SK-N-SH treated with all-trans-retinoic acid at 6 μM for 48 hours (cell line): ENCODE data around the gene IFI27L2.
A peak's percentile ranks its signal among the peaks of the same experiment; 100 is the strongest.

ENCODE experiments used
- ATAC-seq: fragments of 200-7000 bp; cut with Tn5 transposase; 3 replicates; pipeline ENCODE4 v1.9.1; 2020; ENCODE audit warnings: mild to moderate bottlenecking, moderate library complexity
- ARNTL ChIP-seq: fragments of 450-650 bp; formaldehyde crosslinking; IDR thresholded peaks from 2 replicates; pipeline ENCODE4 v1.5.0; 2020; ENCODE audit warnings: low read depth, mild to moderate bottlenecking, moderate library complexity, borderline replicate concordance
- BACH2 ChIP-seq: fragments of 250-450 bp; sonication (Bioruptor Pico); IDR thresholded peaks from 2 replicates; pipeline ENCODE4 v1.9.0; 2021; ENCODE audit warnings: mild to moderate bottlenecking, borderline replicate concordance
- CREB5 ChIP-seq: fragments of 250-450 bp; sonication (Bioruptor Pico); IDR thresholded peaks from 2 replicates; pipeline ENCODE4 v1.5.1; 2020; ENCODE audit warnings: low read depth, mild to moderate bottlenecking, moderate library complexity
- CSDC2 ChIP-seq: fragments of 250-450 bp; sonication (Bioruptor Pico); IDR thresholded peaks from 2 replicates; pipeline ENCODE4 v1.5.0; 2020; ENCODE audit warnings: mild to moderate bottlenecking, moderate library complexity
- ESRRG ChIP-seq: fragments of 250-450 bp; sonication (Bioruptor Pico); IDR thresholded peaks from 2 replicates; pipeline ENCODE4 v1.6.1; 2021; ENCODE audit warnings: mild to moderate bottlenecking
- GLIS3 ChIP-seq: fragments of 250-450 bp; sonication (Bioruptor Pico); IDR thresholded peaks from 2 replicates; pipeline ENCODE4 v1.5.0; 2020; ENCODE audit warnings: mild to moderate bottlenecking, moderate library complexity
- ISL1 ChIP-seq: fragments of 250-450 bp; sonication (Bioruptor Pico); IDR thresholded peaks from 2 replicates; pipeline ENCODE4 v2.1.2; 2022; ENCODE audit warnings: mild to moderate bottlenecking, moderate library complexity
- OSR1 ChIP-seq: fragments of 250-450 bp; sonication (Bioruptor Pico); IDR thresholded peaks from 2 replicates; pipeline ENCODE4 v1.8.0; 2022; ENCODE audit warnings: moderate library complexity, mild to moderate bottlenecking, inconsistent platforms
- PATZ1 ChIP-seq: fragments of 250-450 bp; sonication (Bioruptor Pico); IDR thresholded peaks from 2 replicates; pipeline ENCODE4 v1.8.0; 2020; ENCODE audit warnings: mild to moderate bottlenecking, moderate library complexity, borderline replicate concordance
- RARB ChIP-seq: fragments of 250-450 bp; sonication (Bioruptor Pico); IDR thresholded peaks from 2 replicates; pipeline ENCODE4 v1.8.0; 2021; ENCODE audit warnings: mild to moderate bottlenecking, moderate library complexity
- SNAI2 ChIP-seq: fragments of 250-450 bp; sonication (Bioruptor Pico); IDR thresholded peaks from 2 replicates; pipeline ENCODE4 v1.5.0; 2020; ENCODE audit warnings: mild to moderate bottlenecking, moderate library complexity
- TCF4 ChIP-seq: fragments of 250-450 bp; sonication (Bioruptor Pico); IDR thresholded peaks from 2 replicates; pipeline ENCODE4 v1.8.0; 2021; ENCODE audit warnings: mild to moderate bottlenecking, moderate library complexity, borderline replicate concordance
- TOX ChIP-seq: fragments of 250-450 bp; sonication (Bioruptor Pico); IDR thresholded peaks from 2 replicates; pipeline ENCODE4 v1.8.0; 2021; ENCODE audit warnings: mild to moderate bottlenecking, moderate library complexity, borderline replicate concordance
- ZC3H10 ChIP-seq: fragments of 250-450 bp; sonication (Bioruptor Pico); IDR thresholded peaks from 2 replicates; pipeline ENCODE4 v1.5.1; 2021; ENCODE audit warnings: mild to moderate bottlenecking, moderate library complexity
- ZFP3 ChIP-seq: fragments of 250-450 bp; sonication (Bioruptor Pico); IDR thresholded peaks from 2 replicates; pipeline ENCODE4 v1.5.0; 2020; ENCODE audit warnings: mild to moderate bottlenecking, moderate library complexity
- ZFP30 ChIP-seq: fragments of 450-650 bp; formaldehyde crosslinking; IDR thresholded peaks from 2 replicates; pipeline ENCODE4 v1.5.0; 2022; ENCODE audit warnings: mild to moderate bottlenecking, moderate library complexity
- ZNF70 ChIP-seq: fragments of 450-650 bp; formaldehyde crosslinking; IDR thresholded peaks from 2 replicates; pipeline ENCODE4 v1.5.0; 2020; ENCODE audit warnings: mild to moderate bottlenecking, moderate library complexity
- ZNF8 ChIP-seq: fragments of 450-650 bp; formaldehyde crosslinking; IDR thresholded peaks from 2 replicates; pipeline ENCODE4 v1.5.0; 2020; ENCODE audit warnings: mild to moderate bottlenecking, moderate library complexity
- TF ChIP-seq, protein P1 (sequence below): fragments of 250-450 bp; sonication (Bioruptor Pico); IDR thresholded peaks from 2 replicates; pipeline ENCODE4 v1.5.0; 2020; ENCODE audit warnings: mild to moderate bottlenecking, moderate library complexity
- TF ChIP-seq, protein P2 (sequence below): fragments of 250-450 bp; sonication (Bioruptor Pico); IDR thresholded peaks from 2 replicates; pipeline ENCODE4 v1.5.1; 2021; ENCODE audit warnings: mild to moderate bottlenecking, moderate library complexity

The IFI27L2 gene

GRCh38 chr14:94172545-94172944, 43.1 kb upstream of the IFI27L2 start:
- TF ChIP-seq ESRRG (CRISPR knock-in tag) (no peak), CREB5 (CRISPR knock-in tag) (no peak), SNAI2 (CRISPR knock-in tag) (no peak), ZFP3 (CRISPR knock-in tag) (no peak), RARB (CRISPR knock-in tag) (no peak), TOX (CRISPR knock-in tag) (no peak), TCF4 (no peak), ISL1 (no peak)
- TF ChIP-seq, all 23 proteins: peak for 0
- ATAC-seq = no peak

GRCh38 chr14:94171208-94171607, 41.8 kb upstream of the IFI27L2 start:
- no peak for TF ChIP-seq ZC3H10 (CRISPR knock-in tag)
- 0 out of 2 replicates have a peak, but pooled peaks have one; percentile 19 for TF ChIP-seq ISL1
- no peak for ATAC-seq

- no peak for TF ChIP-seq BACH2
- TF ChIP-seq ESRRG (CRISPR knock-in tag) = no peak
- TF ChIP-seq GLIS3 (CRISPR knock-in tag) = no peak
- no peak for TF ChIP-seq ZFP30
- no peak for TF ChIP-seq PATZ1 (CRISPR knock-in tag)
- no peak for TF ChIP-seq TOX (CRISPR knock-in tag)
- TF ChIP-seq ARNTL (CRISPR knock-in tag) = no peak
- TF ChIP-seq CREB5 (CRISPR knock-in tag) = no peak
- TF ChIP-seq, protein P1, sequence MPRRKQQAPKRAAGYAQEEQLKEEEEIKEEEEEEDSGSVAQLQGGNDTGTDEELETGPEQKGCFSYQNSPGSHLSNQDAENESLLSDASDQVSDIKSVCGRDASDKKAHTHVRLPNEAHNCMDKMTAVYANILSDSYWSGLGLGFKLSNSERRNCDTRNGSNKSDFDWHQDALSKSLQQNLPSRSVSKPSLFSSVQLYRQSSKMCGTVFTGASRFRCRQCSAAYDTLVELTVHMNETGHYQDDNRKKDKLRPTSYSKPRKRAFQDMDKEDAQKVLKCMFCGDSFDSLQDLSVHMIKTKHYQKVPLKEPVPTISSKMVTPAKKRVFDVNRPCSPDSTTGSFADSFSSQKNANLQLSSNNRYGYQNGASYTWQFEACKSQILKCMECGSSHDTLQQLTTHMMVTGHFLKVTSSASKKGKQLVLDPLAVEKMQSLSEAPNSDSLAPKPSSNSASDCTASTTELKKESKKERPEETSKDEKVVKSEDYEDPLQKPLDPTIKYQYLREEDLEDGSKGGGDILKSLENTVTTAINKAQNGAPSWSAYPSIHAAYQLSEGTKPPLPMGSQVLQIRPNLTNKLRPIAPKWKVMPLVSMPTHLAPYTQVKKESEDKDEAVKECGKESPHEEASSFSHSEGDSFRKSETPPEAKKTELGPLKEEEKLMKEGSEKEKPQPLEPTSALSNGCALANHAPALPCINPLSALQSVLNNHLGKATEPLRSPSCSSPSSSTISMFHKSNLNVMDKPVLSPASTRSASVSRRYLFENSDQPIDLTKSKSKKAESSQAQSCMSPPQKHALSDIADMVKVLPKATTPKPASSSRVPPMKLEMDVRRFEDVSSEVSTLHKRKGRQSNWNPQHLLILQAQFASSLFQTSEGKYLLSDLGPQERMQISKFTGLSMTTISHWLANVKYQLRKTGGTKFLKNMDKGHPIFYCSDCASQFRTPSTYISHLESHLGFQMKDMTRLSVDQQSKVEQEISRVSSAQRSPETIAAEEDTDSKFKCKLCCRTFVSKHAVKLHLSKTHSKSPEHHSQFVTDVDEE = no peak
- TF ChIP-seq, protein P2, sequence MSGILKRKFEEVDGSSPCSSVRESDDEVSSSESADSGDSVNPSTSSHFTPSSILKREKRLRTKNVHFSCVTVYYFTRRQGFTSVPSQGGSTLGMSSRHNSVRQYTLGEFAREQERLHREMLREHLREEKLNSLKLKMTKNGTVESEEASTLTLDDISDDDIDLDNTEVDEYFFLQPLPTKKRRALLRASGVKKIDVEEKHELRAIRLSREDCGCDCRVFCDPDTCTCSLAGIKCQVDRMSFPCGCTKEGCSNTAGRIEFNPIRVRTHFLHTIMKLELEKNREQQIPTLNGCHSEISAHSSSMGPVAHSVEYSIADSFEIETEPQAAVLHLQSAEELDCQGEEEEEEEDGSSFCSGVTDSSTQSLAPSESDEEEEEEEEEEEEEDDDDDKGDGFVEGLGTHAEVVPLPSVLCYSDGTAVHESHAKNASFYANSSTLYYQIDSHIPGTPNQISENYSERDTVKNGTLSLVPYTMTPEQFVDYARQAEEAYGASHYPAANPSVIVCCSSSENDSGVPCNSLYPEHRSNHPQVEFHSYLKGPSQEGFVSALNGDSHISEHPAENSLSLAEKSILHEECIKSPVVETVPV (CRISPR knock-in tag) = no peak
- TF ChIP-seq RARB (CRISPR knock-in tag) = no peak
- no peak for TF ChIP-seq ZNF8
- no peak for TF ChIP-seq CSDC2
- TF ChIP-seq OSR1 = no peak
- TF ChIP-seq ZNF70 (CRISPR knock-in tag) = no peak
- ATAC-seq = no peak
Observed at GRCh38 chr14:94170136-94170535, 40.7 kb upstream of the IFI27L2 start.

- TF ChIP-seq ISL1 = no peak
Observed at GRCh38 chr14:94165744-94166143, 36.3 kb upstream of the IFI27L2 start.

More at GRCh38 chr14:94165744-94166143, 36.3 kb upstream of the IFI27L2 start:
- ATAC-seq = no peak; the same call in 2 of the 3 replicates
